Left kidney (tissue), 2 donors: Measurements from ENCODE around the gene TMSB10. TPM values are rescaled to one million over a fixed set of nuclear protein-coding genes. Genes with fewer than 3 reads are reported as not detected.
A peak's percentile ranks its signal among the peaks of the same experiment; 100 is the strongest.
"Not testable (repeated sequence)": the region's sequence is repeated elsewhere in the genome, so short reads cannot be mapped to it uniquely, and the experiment has no call there.

ENCODE experiments used
- DNase-seq: peaks from one replicate; pipeline ENCODE4 v3.0.0-alpha.2; 2013
- polyA plus RNA-seq: library from polyadenylated mRNA; unstranded; fragments of 120-200 nt; gene quantifications from one replicate; pipeline ENCODE4 v1.2.1, GENCODE V29; 2013; ENCODE audit not compliant: insufficient read length

TMSB10 gene
- polyA plus RNA-seq, 1 donor, result 1,422 TPM

DNA sequence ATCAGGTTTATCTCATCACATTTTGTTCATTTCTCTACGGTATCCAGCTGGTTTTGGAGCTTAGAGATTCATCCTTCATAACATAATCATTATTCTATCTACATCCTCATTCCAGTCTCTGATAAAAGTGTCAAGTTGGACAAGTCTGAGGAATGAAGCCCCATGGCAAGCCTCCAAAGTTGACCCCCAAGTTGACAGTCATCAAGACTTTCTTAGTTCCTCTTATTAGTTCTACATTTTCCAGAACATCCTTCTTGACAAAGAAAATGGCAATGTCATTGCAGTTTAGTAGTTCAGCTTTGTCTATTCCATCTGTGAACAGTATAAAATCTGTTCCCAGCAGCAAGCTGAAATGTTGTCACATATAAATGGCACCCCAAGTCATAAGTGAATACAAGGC, 4.5 kb upstream of the TMSB10 start:
- DNase-seq, result no peak

DNA sequence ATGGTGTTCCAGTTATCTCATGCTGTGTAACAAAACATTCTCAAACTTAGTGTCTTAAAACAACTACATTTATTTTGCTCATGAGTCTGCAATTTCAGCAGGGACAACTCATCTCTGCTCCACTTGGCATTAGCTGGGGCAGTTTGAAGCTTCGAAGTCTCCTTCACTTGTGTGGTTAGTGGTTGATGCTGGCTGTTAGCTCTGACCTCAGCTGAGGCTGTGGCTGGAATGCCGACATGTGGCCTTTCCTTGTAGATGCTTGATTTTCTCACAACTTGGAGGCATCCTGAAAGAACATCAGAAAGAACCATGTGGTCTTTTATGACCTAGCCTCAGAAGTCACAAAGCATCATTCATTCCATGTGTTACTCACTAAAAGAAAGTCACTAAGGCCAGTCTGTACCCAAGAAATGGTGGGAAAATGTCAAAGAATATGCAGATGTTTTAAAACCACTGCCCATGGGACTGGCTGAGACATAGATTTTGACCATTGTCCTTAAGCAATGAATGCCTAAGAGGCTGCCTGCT, 3.8 kb upstream of the TMSB10 start:
- DNase-seq, result no peak

DNA sequence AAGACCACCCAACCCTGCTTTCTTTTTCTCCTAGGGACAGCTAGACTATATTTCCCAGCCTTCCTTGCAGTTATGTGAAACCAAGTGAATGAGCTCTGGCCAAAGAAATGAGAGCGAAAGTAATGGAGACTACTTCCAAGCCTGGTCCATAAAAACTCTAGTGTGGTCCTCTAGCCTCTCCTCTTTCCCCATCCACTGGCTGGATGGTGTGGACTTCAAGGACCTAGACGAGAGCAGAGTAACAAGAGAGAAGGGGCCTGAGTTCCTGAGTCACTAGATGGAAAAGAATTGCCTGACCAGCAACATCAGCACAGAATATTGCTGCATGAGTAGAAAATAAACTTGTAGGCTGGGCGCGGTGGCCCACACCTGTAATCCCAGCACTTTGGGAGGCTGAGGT, 2.9 kb upstream of the TMSB10 start:
- no peak for DNase-seq

DNA sequence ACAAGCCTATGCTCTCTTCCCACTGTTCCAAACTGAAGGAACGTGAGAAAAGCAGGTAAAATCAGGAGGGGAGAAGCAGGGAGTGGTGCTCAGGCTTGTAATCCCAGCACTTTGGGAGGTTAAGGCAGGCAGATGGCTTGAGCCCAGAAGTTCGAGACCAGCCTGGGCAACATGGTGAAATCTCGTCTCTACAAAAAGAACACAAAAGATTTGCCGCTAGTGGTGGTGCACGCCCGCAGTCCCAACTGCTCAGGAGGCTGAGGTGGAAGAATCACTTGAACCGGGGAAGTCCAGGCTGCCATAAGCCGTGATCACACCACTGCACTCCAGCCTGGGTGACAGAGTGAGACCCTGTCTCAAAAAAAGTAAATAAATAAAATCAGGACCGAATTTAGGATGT, 1.3 kb upstream of the TMSB10 start:
- DNase-seq, result no peak

DNA sequence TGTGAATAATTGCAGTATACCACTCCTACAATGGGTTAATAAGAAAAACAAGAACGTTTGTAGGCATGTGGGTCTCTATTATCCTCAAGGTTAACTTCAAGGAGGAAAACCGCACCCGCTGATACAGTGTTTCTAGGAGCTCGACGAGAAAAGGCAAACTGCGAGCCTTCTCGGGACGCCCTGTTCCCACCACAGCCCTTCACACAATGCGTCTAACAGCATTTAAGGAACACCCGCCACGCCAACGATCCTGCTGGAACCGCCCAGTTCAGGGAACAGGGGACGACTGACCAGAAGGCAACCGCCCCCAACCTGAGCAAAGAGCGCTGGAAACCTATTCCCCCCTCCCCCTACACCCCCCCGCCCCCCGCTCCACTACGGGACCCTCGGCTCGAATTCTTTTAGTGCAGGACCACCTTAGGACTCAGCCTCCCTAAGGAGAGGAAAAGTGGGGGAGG, 710 bp upstream of the TMSB10 start:
- peak; percentile 64 for DNase-seq

DNA sequence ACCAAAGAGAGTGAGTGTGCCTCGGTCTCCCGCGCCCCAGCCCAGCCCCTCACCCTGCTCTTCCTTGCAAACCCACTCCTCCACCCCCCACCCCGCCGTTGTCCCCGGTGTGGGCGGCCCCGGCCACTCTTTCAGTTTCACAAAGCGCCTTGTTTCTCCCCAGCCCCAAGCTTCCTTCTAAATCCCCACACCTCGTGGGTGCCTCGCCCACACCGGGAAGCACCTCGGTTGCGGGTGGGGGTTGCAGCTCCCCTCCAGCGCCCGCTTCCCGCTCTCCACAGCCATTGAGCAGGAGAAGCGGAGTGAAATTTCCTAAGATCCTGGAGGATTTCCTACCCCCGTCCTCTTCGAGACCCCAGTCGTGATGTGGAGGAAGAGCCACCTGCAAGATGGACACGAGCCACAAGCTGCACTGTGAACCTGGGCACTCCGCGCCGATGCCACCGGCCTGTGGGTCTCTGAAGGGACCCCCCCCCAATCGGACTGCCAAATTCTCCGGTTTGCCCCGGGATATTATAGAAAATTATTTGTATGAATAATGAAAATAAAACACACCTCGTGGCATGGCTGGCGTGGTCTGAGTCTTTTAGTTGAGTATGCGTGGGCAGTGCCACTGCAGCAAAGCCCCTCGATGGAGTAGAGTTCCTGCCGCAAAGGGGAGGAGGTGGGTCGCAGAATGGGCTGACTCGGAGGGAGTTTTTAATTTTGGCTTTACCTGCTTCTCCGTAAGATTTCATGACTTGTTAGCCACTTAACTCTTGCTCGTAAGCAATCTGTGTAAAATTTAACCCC, 848 bp downstream of the TMSB10 start:
- DNase-seq, result no peak

DNA sequence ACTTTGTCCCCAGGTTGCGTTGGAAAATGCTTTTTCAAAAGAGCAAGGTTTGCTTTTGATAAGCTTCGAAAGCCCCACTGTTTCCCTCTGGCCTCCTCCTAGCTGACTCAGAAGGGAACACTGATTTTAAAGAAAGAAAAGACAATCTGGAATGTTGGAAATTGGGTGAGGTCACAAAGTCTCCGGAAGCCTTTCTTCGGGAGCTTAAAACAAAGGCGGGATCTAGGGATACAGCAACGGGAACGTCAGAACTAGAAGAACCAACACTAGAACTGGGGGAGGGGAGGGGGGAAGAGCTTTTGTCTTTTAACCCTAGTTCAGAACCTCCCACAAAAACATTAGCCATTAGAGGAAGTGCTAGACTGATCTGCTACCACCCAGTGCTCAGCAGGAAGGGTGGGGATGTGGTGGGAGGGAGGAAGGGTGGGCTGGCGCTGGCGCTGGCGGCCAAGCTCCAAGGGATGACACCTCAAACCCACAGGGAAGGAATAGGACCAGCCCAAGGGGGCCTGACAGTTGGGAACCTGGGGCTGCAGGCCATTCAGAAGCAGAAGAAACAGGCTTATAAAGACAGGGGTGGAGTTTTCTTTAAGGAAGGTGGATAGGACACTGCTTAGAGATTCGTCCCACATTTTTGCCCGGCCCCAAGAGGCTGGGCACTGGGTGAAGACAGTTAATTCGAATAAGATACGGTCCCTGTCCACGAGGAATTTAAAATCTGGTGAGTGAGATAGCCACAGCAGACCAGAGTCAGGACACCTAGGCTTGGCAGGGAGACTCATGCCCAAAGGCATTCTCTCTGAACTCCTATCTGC, 1.7 kb downstream of the TMSB10 start:
- DNase-seq, result peak; percentile 74

DNA sequence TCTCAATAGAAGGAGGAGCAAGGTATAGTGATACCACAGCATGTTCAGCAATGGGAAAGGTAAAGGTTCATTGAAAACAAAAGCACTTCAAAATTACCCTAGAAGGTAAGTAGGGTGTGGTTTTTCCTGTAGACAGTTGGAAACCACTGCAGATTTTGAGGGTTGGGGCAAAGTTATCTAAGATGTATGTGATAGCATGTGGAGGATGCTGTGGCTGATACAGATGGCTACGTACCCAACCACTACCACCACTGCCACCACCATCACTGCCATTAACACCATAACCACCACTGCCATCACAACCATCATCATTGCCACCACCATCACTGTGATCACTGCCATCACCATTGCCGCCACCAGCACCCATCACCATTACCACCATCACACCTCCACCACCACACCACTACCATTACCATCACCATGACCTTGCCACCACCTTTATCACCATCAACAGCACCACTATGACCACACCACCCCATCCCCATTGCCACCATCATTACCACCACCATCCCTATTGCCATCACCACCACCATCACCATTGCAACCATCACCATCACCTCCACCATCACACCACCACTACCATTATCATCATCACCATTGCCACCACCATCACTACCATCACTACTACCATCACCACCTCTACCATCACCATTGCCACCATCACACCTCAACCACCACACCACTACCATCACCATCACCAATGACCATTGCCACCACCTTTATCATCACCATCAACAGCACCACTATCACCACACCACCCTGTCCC, 3.7 kb downstream of the TMSB10 start:
- no peak for DNase-seq

DNA sequence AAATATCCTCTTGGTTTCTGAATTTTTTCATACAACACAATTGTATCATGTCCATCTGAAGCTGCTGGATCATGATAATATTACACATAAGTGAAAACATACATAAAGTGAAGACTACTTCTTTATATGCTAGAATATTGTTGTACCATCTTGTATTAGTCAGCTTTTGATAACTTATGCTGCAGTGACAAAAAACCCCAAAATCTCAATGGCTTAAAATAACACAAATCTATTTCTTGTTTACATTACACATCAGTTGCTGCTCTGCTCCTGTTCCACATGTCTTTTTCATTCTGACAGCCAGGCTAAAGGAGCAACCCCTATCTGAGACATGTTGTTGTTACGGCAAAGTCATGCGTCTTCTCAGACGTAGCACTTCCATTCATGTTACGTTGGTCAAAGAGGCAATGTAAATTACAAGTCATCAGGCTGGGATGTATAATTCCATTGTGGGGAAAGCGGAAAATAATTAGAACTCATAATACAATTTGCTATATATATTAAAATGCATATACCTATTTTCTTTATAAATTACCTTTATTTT, 5.8 kb downstream of the TMSB10 start:
- no peak for DNase-seq

DNA sequence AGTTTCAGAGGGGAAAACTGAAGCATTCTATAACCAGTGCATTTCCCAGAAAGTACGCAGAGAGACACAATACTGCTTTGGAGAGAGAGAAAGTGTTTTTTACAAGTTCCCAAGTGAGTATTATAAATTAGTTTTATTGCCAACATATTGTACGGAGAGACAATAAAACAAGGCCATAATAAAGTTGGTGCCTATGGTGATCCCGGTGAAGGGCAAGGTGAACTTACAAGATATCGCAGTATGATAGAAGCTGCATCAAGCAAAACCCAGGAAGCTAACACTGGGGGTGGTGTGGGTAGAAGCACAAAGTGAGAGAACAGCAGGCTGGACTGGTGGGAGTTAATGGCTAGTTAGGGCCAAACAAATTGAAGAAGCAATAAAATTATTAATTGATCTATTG, 7.5 kb downstream of the TMSB10 start:
- DNase-seq, result no peak

DNA sequence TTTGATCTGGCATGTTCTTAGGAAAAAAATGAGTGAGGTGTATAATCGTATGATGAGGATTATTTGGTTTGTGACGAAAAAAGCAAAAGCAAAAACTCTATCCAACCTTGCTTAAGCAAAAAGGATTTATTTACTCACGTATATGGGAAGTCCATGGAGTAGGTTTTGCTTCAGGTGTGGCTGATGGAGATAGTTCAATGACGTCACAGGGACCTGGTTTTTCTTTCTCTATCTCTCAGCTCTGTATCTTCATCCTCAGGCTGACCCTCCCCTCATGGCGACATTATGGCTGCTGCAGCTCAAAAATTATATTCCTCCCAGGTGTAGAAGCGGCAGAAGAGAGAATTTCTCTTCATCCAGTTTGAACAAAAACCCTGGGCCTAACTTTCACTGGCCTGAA, 8.9 kb downstream of the TMSB10 start:
- DNase-seq, result no peak

DNA sequence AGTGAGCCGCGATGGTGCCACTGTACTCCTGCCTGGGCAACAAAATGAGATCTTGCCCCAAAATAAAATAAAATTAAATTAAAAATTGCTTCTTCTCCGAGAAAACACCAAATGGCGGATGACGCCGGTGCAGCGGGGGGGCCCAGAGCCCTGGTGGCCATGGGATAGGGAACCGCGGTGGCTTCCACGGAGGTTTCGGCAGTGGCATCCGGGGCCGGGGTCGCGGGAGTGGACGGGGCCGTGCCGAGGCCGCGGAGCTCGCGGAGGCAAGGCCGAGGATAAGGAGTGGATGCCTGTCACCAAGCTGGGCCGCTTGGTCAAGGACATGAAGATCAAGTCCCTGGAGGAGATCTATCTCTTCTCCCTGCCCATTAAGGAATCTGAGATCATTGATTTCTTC, 10.2 kb downstream of the TMSB10 start:
- not testable (repeated sequence) for DNase-seq

DNA sequence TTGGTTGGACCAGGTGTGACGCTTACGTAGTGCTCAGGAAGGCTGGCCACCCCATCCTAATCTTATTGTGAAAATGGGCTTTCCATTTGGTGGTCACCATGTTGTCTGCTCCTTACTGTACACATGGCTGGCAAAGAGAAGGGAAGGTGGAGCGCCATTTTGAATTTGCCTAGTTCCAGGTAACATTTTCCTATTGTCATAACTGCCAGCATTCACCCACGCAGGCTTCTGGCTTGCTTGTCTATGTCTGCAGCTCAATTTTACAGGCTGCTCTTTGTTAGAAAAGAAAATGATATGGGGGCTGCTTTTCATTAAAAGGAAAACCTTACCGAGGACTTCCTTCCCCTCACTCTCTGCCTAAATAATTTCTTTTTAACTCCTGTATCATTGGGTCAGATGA, 12.4 kb downstream of the TMSB10 start:
- DNase-seq, result not testable (repeated sequence)

DNA sequence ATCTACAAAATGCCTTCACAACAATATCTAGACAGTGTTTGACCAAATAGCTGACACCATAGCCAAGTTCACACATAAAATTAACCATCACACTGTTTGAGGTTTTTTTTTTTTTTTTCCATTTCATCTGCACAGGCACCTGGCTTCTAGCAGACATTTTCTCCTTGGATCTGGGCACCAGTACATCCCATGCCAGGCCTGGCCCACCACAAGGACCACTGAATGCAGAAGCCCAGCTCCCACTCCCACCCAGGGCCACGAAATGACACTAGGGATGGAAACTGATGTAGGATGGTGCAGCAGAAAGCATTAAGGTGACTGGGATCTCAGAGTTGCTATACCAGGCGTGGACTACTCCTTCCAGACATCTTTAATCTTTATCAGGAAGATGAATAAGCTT, 13.0 kb downstream of the TMSB10 start:
- no peak for DNase-seq

DNA sequence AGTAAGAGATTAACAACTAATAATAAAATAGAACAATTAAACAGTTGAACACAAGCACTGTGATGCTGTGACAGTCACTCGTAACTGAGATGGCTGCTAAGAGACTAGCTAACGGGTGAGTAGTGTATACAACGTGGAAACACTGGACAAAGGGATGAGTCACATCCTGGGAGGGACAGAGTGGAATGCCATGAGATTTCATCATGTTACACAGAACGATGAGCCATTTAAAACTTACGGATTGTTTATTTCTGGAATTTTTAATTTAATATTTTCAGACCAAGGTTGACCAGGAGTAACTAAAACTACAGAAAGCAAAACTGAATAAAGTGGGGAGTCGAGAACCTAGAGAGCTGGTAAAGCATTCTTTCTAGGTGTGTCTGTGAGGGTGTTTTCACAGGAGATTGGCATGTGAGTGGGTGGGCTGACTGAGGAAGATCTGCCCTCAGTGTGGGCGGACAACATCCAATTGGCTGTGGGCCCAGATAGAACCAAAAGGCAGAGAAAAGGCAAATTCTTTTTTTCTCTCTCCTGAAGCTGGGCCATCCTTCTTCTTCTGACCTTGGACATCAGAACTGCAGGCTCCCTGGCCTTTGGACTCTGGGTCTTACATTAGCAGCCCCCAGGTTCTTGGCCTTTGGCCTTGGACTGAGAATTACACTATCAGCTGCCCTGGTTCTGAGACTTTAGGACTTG, 14.6 kb downstream of the TMSB10 start:
- DNase-seq, result no peak

DNA sequence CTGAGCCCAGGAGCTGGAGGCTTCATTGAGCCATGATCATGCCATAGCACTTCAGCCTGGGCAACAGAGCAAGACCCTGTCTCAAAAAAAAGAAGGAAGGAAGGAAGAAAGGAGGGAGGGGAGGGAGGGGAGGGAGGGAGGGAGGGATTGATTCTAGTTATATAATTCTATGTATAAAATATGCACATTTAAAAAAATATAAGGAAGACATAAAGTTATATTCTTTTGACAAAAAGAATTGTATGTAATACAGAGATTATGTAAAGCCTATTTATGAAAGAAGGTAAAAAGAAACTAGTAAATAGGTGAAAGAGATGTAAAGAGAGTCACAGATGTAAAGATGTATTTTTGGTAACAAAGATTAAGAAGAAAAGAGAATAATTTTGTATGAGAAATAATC, 17.6 kb downstream of the TMSB10 start:
- DNase-seq, result no peak

DNA sequence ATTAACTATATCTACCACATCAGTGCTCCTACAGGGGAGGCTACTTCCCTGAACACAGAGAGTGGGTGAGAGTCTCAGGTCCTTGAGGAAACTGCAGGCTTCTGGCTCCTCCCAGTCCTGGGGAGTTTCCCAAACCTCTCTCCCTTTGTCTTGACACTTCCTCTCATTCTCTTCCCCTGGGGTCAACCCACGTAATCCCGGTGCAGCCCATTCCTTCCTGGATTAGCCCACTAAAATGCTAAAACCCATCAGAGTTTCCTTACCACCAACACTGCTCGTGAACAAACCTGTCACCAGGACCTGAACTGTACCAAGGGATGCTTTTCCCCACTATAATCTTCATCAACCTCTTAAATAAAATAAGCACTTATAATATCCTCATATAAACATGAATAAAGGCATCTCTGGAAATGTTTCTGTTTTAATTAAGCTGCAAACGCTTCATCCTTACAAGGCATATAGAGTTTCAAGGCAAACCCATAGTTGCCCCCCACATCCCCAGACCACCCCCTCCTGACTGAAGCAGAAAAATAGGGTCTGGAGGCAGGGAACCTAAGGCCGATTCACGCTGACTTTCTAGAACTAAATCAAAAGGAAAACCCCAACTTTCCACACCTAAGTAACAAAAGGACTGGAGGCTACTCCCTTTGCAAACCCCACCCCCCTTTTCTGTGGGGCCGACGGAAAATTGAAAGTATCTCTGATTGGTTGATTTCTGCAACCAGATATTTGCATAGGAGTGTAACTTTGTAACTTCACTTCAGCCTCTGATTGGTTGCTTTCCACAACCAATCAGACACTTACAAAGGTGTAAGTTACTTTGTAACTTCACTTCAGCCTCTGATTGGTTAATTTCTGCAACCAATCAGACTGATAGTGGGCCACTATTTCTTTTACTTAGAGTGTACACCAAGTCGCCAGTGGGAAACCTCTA, 19.0 kb downstream of the TMSB10 start:
- no peak for DNase-seq

DNA sequence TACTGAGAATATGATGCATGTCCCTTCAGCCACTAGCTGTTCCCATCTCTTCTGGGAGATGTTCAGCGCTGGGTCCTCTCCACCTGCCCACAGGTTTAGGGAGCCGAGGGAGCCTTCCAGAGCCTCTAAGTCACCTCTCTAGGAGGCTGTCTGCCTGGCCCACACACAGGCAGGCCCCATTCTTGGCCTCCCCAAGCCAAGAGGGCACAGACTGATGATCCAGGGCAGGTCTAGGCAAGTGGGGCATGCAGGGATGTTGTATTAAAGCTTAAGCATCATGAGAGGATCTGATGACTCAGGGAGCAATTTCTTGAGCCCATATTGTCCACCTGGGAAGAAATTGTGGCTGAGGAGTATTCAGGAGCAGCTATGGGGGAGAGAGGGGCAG, 19.9 kb downstream of the TMSB10 start:
- DNase-seq, result no peak

DNA sequence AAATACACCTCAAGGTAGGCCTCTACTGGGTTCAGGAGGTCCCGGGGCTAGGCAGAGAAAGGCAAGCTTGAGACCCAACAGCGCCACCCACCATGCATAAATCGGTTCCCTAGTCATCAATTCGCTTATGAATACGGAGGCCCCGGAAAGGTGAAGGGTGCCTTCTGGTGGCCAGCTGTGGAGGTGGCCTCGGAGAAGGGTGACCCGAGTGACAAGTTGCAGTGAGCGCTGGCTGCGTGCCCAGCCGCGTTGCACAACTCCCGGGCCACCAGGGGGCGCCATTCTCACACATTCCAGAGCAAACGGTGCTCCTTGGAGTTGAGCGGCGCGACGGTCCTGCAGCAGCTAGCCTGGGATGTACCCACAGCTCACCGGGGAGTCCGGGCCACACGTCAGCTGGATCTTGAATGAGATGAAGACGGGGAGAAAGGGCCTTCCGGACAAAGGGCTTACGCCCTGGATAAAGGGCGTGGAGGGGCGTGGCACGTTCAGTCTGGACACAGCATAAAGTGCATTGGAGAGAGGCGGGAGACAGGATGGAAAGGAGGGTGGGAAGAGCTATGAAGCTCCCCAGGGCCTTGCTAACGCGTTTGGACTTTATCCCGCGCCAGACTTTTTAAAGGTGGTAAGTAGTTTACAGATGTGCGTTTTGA, 20.4 kb downstream of the TMSB10 start:
- peak; percentile 91 for DNase-seq

DNA sequence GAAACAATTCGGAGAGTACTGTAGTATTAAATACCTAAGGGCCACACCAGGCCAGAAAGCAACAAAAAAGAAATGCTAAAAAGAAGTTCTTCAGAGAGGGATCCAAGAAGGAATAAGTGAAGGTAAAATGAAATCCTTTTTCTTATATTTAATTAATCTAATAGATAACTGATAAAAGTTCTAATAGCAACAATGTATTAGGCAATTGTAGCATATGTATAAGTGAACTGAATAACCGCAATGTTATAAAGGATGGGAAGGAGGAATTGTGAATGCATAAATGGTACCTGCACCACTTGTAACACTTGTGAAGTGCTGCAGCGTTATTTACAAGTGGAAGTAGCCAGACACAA, 21.8 kb downstream of the TMSB10 start:
- DNase-seq, result no peak
